HepG2 (cell line): ENCODE results near the gene CASP12. TPM values are rescaled to one million over a fixed set of nuclear protein-coding genes. Genes with fewer than 3 reads are reported as not detected.

Source experiments
- DBP ChIP-seq: sonication (generic); formaldehyde crosslinking; IDR thresholded peaks from 2 replicates; pipeline ENCODE4 v1.4.0; 2020; ENCODE audit warnings: missing genetic modification reagents; ENCODE audit errors: not compliant biosample characterization
- FOXA3 ChIP-seq: IDR thresholded peaks from 2 replicates; pipeline ENCODE4 v1.6.1; 2016; ENCODE audit warnings: missing genetic modification reagents, missing compliant biosample characterization
- FOXK1 ChIP-seq: sonication (generic); formaldehyde crosslinking; IDR thresholded peaks from 2 replicates; pipeline ENCODE4 v1.4.0; 2020; ENCODE audit warnings: low read depth, missing genetic modification reagents, borderline replicate concordance
- FOXP4 ChIP-seq: sonication (generic); formaldehyde crosslinking; IDR thresholded peaks from 2 replicates; pipeline ENCODE4 v1.4.0; 2020; ENCODE audit warnings: missing genetic modification reagents
- GABPA ChIP-seq, 2 experiments: IDR thresholded peaks; 2 replicates each; pipeline ENCODE4 v1.6.1; 2011 to 2016; ENCODE audit warnings: low read depth in 2 of 2, low read length in 1 of 2, missing biosample characterization in 1 of 2, missing genetic modification characterization in 1 of 2
- GABPB1 ChIP-seq: IDR thresholded peaks from 2 replicates; pipeline ENCODE4 v1.6.1; 2016; ENCODE audit warnings: mild to moderate bottlenecking, missing genetic modification reagents, moderate library complexity, missing compliant biosample characterization
- HMGXB4 ChIP-seq, 2 experiments: sonication (generic) in 1 of 2; formaldehyde crosslinking in 1 of 2; IDR thresholded peaks; 2 replicates each; pipeline versions ENCODE4 v1.4.0 to v1.6.1; 2018 to 2020; ENCODE audit warnings: missing genetic modification reagents in 2 of 2, borderline replicate concordance in 1 of 2, low read depth in 1 of 2, mild to moderate bottlenecking in 1 of 2, missing biosample characterization in 1 of 2
- KIAA2018 ChIP-seq: sonication (generic); formaldehyde crosslinking; IDR thresholded peaks from 2 replicates; pipeline ENCODE4 v1.5.0; 2020; ENCODE audit warnings: mild to moderate bottlenecking, missing genetic modification reagents, borderline replicate concordance
- NBN ChIP-seq: fragments of 450-650 bp; conservative IDR thresholded peaks from 2 replicates; pipeline ENCODE4 v1.6.1; 2017
- ZMYM4 ChIP-seq: sonication (generic); formaldehyde crosslinking; IDR thresholded peaks from 2 replicates; pipeline ENCODE4 v1.8.1; 2023; ENCODE audit warnings: mild to moderate bottlenecking, missing genetic modification reagents
- ZNF281 ChIP-seq: sonication (generic); formaldehyde crosslinking; IDR thresholded peaks from 2 replicates; pipeline ENCODE4 v1.4.0; 2020; ENCODE audit warnings: missing genetic modification reagents, borderline replicate concordance
- ZNF292 ChIP-seq: sonication (generic); formaldehyde crosslinking; IDR thresholded peaks from 2 replicates; pipeline ENCODE4 v1.8.1; 2022; ENCODE audit warnings: mild to moderate bottlenecking, low read depth, missing genetic modification reagents, borderline replicate concordance
- polyA plus RNA-seq, 8 experiments: library from polyadenylated mRNA; depleted of rRNA in 3 of 8; stranded (reverse) in 7 of 8; unstranded in 1 of 8; fragments of >200 nt; fragmentation: Illumina TruSeq in 4 of 8; extraction: Trizol in 4 of 8; gene quantifications; 2 replicates each; pipeline versions ENCODE4 v1.2.1 to v1.2.3, GENCODE V29; 2011 to 2016; ENCODE audit warnings: low read depth in 4 of 8, missing spikeins in 1 of 8, mixed read lengths in 1 of 8; ENCODE audit not compliant: insufficient read depth in 1 of 8
- total RNA-seq, 5 experiments: library from RNA; depleted of rRNA; stranded (reverse); fragments of >200 nt; fragmentation: Illumina TruSeq; extraction: Trizol; gene quantifications; 2 replicates each; pipeline ENCODE4 v1.2.3, GENCODE V29; 2016; ENCODE audit warnings: low read depth in 1 of 5

The CASP12 gene
- total and polyA plus RNA-seq, 2 of the 13 experiments (the other 11 are each of a cell fraction or from before 2014, with no cell fraction given), result not detected

- peak; percentile 42; the same call in 1 of the 2 replicates for TF ChIP-seq GABPB1 (CRISPR knock-in tag)
- TF ChIP-seq FOXA3 (CRISPR knock-in tag), result peak; percentile 54; the same call in 1 of the 2 replicates
- TF ChIP-seq FOXP4 (CRISPR knock-in tag), result 0 out of 2 replicates have a peak, but pooled peaks have one; percentile 14
- 0 out of 2 replicates have a peak, but pooled peaks have one; percentile 41 for TF ChIP-seq FOXK1 (CRISPR knock-in tag)
- no peak for TF ChIP-seq NBN
- peak; percentile 36; the same call in 1 of the 2 replicates for TF ChIP-seq ZNF292
- peak; percentile 86 for TF ChIP-seq ZNF281 (CRISPR knock-in tag)
- TF ChIP-seq ZMYM4 (CRISPR knock-in tag), result peak; percentile 52; the same call in 1 of the 2 replicates
- no peak for TF ChIP-seq GABPA (IDR thresholded peaks at IDR 0.05; ENCODE audit: low read depth, low read length)
- 0 out of 2 replicates have a peak, but pooled peaks have one; percentile 41 for TF ChIP-seq GABPA (CRISPR knock-in tag; IDR thresholded peaks at IDR 0.05; ENCODE audit: low read depth)
- TF ChIP-seq DBP, result no peak
- TF ChIP-seq HMGXB4 (CRISPR knock-in tag; IDR thresholded peaks at IDR 0.05; ENCODE audit: borderline replicate concordance in 1 of 2, low read depth in 1 of 2), result 0 out of 4 replicates have a peak, but pooled peaks of 1 of the 2 experiments have one; percentile 11
- TF ChIP-seq KIAA2018 (CRISPR knock-in tag), result no peak
These were observed 27.6 kb upstream of the CASP12 start (continued) for GRCh38 chr11:104925850-104926249.
